Liver (tissue), 9 donors: ENCODE measurements around the gene LSR. TPM values are rescaled to one million over a fixed set of nuclear protein-coding genes. Genes with fewer than 3 reads are reported as not detected.
A peak's percentile ranks its signal among the peaks of the same experiment; 100 is the strongest.

ENCODE experiments used
- DNase-seq: peaks from one replicate; pipeline ENCODE4 v3.0.0-alpha.2; 2017; ENCODE audit warnings: low spot score
- H3K27ac ChIP-seq, 2 donors: one replicate each; pipeline ENCODE4 v1.7.0; 2013; ENCODE audit warnings: inconsistent platforms in 2 of 2, low read length in 2 of 2, control low read depth in 1 of 2, low read depth in 1 of 2, mild to moderate bottlenecking in 1 of 2
- H3K27me3 ChIP-seq, 4 donors: one replicate each; pipeline versions ENCODE4 v1.6.1 to v1.7.0; 2013; ENCODE audit warnings: low read length in 3 of 4, inconsistent platforms in 1 of 4, mild to moderate bottlenecking in 1 of 4, moderate library complexity in 1 of 4; ENCODE audit not compliant: control insufficient read depth in 4 of 4, insufficient read depth in 4 of 4
- H3K36me3 ChIP-seq, 4 donors: one replicate each; pipeline versions ENCODE4 v1.6.1 to v1.7.0; 2013; ENCODE audit warnings: low read length in 3 of 4, mild to moderate bottlenecking in 3 of 4, low read depth in 1 of 4, moderate library complexity in 1 of 4; ENCODE audit not compliant: control insufficient read depth in 4 of 4, insufficient read depth in 3 of 4
- H3K4me1 ChIP-seq, 4 donors: one replicate each; pipeline versions ENCODE4 v1.6.1 to v1.7.0; 2013; ENCODE audit warnings: low read length in 3 of 4, mild to moderate bottlenecking in 3 of 4, moderate library complexity in 1 of 4; ENCODE audit not compliant: control insufficient read depth in 4 of 4, insufficient read depth in 4 of 4
- H3K4me3 ChIP-seq, 3 donors: one replicate each; pipeline versions ENCODE4 v1.6.1 to v1.7.0; 2013; ENCODE audit warnings: low read length in 3 of 3, control low read depth in 1 of 3, low read depth in 1 of 3, mild to moderate bottlenecking in 1 of 3
- H3K9ac ChIP-seq, 2 donors: one replicate each; pipeline ENCODE4 v1.7.0; 2013; ENCODE audit warnings: low read length in 2 of 2, mild to moderate bottlenecking in 2 of 2, moderate library complexity in 2 of 2, control low read depth in 1 of 2, low read depth in 1 of 2
- H3K9me3 ChIP-seq, 4 donors: one replicate each; pipeline versions ENCODE4 v1.6.1 to v1.7.0; 2013; ENCODE audit warnings: low read length in 3 of 4; ENCODE audit not compliant: control insufficient read depth in 4 of 4
- ATF3 ChIP-seq: IDR thresholded peaks from 2 replicates; pipeline ENCODE4 v1.6.1; 2016; ENCODE audit warnings: antibody characterized with exemption
- EGR1 ChIP-seq, 2 donors: IDR thresholded peaks; 2 replicates each; pipeline ENCODE4 v1.6.1; 2016 to 2018; ENCODE audit warnings: antibody characterized with exemption in 2 of 2, low read depth in 2 of 2
- FOXA1 ChIP-seq: IDR thresholded peaks from 2 replicates; pipeline ENCODE4 v1.6.1; 2016; ENCODE audit warnings: antibody characterized with exemption
- FOXA2 ChIP-seq: IDR thresholded peaks from 2 replicates; pipeline ENCODE4 v1.6.1; 2016; ENCODE audit warnings: antibody characterized with exemption
- GABPA ChIP-seq, 2 donors: IDR thresholded peaks in 1 of 2; conservative IDR thresholded peaks in 1 of 2; 2 replicates each; pipeline ENCODE4 v1.6.1; 2016; ENCODE audit warnings: antibody characterized with exemption in 2 of 2, mild to moderate bottlenecking in 1 of 2, moderate library complexity in 1 of 2
- HNF4A ChIP-seq, 2 donors: conservative IDR thresholded peaks; 2 replicates each; pipeline ENCODE4 v1.6.1; 2016; ENCODE audit warnings: antibody characterized with exemption in 2 of 2, mild to moderate bottlenecking in 2 of 2
- HNF4G ChIP-seq: IDR thresholded peaks from 2 replicates; pipeline ENCODE4 v1.6.1; 2016; ENCODE audit warnings: antibody characterized with exemption
- JUND ChIP-seq, 2 donors: IDR thresholded peaks; 2 replicates each; pipeline ENCODE4 v1.6.1; 2016; ENCODE audit warnings: antibody characterized with exemption in 2 of 2
- NR2F2 ChIP-seq: IDR thresholded peaks from 2 replicates; pipeline ENCODE4 v1.6.1; 2016; ENCODE audit warnings: antibody characterized with exemption
- RAD21 ChIP-seq, 2 donors: IDR thresholded peaks; 2 replicates each; pipeline ENCODE4 v1.6.1; 2016; ENCODE audit warnings: antibody characterized with exemption in 2 of 2, mild to moderate bottlenecking in 2 of 2
- REST ChIP-seq: IDR thresholded peaks from 2 replicates; pipeline ENCODE4 v1.6.1; 2016; ENCODE audit warnings: antibody characterized with exemption, mild to moderate bottlenecking
- RXRA ChIP-seq, 2 donors: IDR thresholded peaks; 2 replicates each; pipeline ENCODE4 v1.6.1; 2017 to 2018; ENCODE audit warnings: antibody characterized with exemption in 2 of 2, mild to moderate bottlenecking in 1 of 2
- SP1 ChIP-seq: IDR thresholded peaks from 2 replicates; pipeline ENCODE4 v1.6.1; 2018; ENCODE audit warnings: antibody characterized with exemption, mild to moderate bottlenecking
- TAF1 ChIP-seq: conservative IDR thresholded peaks from 2 replicates; pipeline ENCODE4 v1.6.1; 2016; ENCODE audit warnings: antibody characterized with exemption, mild to moderate bottlenecking
- YY1 ChIP-seq: IDR thresholded peaks from 2 replicates; pipeline ENCODE4 v1.6.1; 2016; ENCODE audit warnings: antibody characterized with exemption, mild to moderate bottlenecking
- WGBS: extraction: QIAGEN DNeasy Blood & Tissue Kit; methylation state at CpG from one replicate; pipeline ENCODE4 v1.1.7; 2013; 5-methylcytosine and 5-hydroxymethylcytosine counted together
- polyA plus RNA-seq, 2 donors: library from polyadenylated mRNA; stranded (reverse) in 1 of 2; unstranded in 1 of 2; fragments of 200-250 nt in 1 of 2; fragments of >200 nt in 1 of 2; fragmentation: Nextera tagmentation in 1 of 2; extraction: Ambion mirVana in 1 of 2; gene quantifications; one replicate each; pipeline versions ENCODE4 v1.2.1 to v1.2.3, GENCODE V29; 2013 to 2015
- total RNA-seq, 2 donors: library from RNA; depleted of rRNA; stranded (reverse); fragments of >200 nt; gene quantifications; one replicate each; pipeline ENCODE4 v1.2.3, GENCODE V29; 2014
- TF ChIP-seq, protein P1 (sequence below): fragments of 150-350 bp; IDR thresholded peaks from 2 replicates; pipeline ENCODE4 v1.5.1; 2017; ENCODE audit warnings: improper control_type of control experiment, low read depth, low read length; ENCODE audit not compliant: missing input control
- TF ChIP-seq, protein P2 (sequence below): IDR thresholded peaks from 2 replicates; pipeline ENCODE4 v1.6.1; 2016; ENCODE audit warnings: antibody characterized with exemption
- TF ChIP-seq, protein P3 (sequence below): IDR thresholded peaks from 2 replicates; pipeline ENCODE4 v1.6.1; 2016; ENCODE audit warnings: antibody characterized with exemption
- donor health status: healthy.
- donor health status: healthy.
- donor health status: healthy.
- donor health status: healthy.
- donor health status: healthy.

Gene LSR
- total and polyA plus RNA-seq, 4 donors = 33.7 to 150 (median 48.0) TPM

- TF ChIP-seq, protein P1, sequence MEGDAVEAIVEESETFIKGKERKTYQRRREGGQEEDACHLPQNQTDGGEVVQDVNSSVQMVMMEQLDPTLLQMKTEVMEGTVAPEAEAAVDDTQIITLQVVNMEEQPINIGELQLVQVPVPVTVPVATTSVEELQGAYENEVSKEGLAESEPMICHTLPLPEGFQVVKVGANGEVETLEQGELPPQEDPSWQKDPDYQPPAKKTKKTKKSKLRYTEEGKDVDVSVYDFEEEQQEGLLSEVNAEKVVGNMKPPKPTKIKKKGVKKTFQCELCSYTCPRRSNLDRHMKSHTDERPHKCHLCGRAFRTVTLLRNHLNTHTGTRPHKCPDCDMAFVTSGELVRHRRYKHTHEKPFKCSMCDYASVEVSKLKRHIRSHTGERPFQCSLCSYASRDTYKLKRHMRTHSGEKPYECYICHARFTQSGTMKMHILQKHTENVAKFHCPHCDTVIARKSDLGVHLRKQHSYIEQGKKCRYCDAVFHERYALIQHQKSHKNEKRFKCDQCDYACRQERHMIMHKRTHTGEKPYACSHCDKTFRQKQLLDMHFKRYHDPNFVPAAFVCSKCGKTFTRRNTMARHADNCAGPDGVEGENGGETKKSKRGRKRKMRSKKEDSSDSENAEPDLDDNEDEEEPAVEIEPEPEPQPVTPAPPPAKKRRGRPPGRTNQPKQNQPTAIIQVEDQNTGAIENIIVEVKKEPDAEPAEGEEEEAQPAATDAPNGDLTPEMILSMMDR = no peak
- TF ChIP-seq FOXA1 = no peak
Observed at GRCh38 chr19:35309481-35310279, 60.9 kb downstream of the LSR start (continued).

GRCh38 chr19:35310331-35310730, 61.5 kb downstream of the LSR start:
- TF ChIP-seq, protein P1 = no peak
- TF ChIP-seq FOXA1 (no peak), NR2F2 (no peak), SP1 (no peak), RXRA (IDR thresholded peaks at IDR 0.05) (no peak), YY1 (no peak), GABPA (IDR thresholded peaks at IDR 0.05 in 1 of 2, conservative IDR thresholded peaks at IDR 0.05 in 1 of 2) (no peak), REST (no peak), HNF4A (conservative IDR thresholded peaks at IDR 0.05) (no peak), JUND (IDR thresholded peaks at IDR 0.05) (no peak), TAF1 (no peak), ATF3 (no peak), EGR1 (IDR thresholded peaks at IDR 0.05; ENCODE audit: low read depth in 2 of 2) (no peak), RAD21 (IDR thresholded peaks at IDR 0.05) (no peak), FOXA2 (no peak), HNF4G (no peak)
- TF ChIP-seq, protein P2, sequence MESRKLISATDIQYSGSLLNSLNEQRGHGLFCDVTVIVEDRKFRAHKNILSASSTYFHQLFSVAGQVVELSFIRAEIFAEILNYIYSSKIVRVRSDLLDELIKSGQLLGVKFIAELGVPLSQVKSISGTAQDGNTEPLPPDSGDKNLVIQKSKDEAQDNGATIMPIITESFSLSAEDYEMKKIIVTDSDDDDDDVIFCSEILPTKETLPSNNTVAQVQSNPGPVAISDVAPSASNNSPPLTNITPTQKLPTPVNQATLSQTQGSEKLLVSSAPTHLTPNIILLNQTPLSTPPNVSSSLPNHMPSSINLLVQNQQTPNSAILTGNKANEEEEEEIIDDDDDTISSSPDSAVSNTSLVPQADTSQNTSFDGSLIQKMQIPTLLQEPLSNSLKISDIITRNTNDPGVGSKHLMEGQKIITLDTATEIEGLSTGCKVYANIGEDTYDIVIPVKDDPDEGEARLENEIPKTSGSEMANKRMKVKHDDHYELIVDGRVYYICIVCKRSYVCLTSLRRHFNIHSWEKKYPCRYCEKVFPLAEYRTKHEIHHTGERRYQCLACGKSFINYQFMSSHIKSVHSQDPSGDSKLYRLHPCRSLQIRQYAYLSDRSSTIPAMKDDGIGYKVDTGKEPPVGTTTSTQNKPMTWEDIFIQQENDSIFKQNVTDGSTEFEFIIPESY = no peak
- TF ChIP-seq, protein P3, sequence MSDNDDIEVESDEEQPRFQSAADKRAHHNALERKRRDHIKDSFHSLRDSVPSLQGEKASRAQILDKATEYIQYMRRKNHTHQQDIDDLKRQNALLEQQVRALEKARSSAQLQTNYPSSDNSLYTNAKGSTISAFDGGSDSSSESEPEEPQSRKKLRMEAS = no peak
- H3K27me3 ChIP-seq = no peaks in the 10 kb centered on the region
- H3K4me3 ChIP-seq = no peak overlapping the region
- 91% methylated on average over 12 of the region's 12 CpGs for WGBS
- no peak overlapping the region for H3K9ac ChIP-seq
- H3K27ac ChIP-seq = peak overlapping the region in 1 of 2 donors; percentile 7
- DNase-seq = no peak
- no peaks in the 10 kb centered on the region for H3K9me3 ChIP-seq
- no peaks in the 10 kb centered on the region for H3K36me3 ChIP-seq
- peaks cover 0 to 7% (median 4%) of the 10 kb centered on the region in 4 donors for H3K4me1 ChIP-seq
